HG03139 (cell line): ENCODE results near the gene TSEN34.
"Not testable (repeated sequence)": the region's sequence is repeated elsewhere in the genome, so short reads cannot be mapped to it uniquely, and the experiment has no call there.

Source experiments
- ATAC-seq: cut with Tn5 transposase; IDR thresholded peaks from one replicate; pipeline ENCODE4 v1.9.1; 2021; ENCODE audit not compliant: unreplicated experiment

The TSEN34 gene

GRCh38 chr19:54207983-54208783 lies 17.1 kb downstream of the TSEN34 start:
- peak; percentile 48 for ATAC-seq

- no peak for ATAC-seq
Measured at GRCh38 chr19:54208784-54209057, 17.6 kb downstream of the TSEN34 start.

GRCh38 chr19:54209058-54209810 lies 18.1 kb downstream of the TSEN34 start:
- ATAC-seq: no peak

- no peak for ATAC-seq
Measured at GRCh38 chr19:54209811-54210494, 18.8 kb downstream of the TSEN34 start.

- no peak for ATAC-seq
Measured at GRCh38 chr19:54211235-54211634, 20.1 kb downstream of the TSEN34 start.

- ATAC-seq: not testable (repeated sequence)
Measured at GRCh38 chr19:54214217-54214616, 23.1 kb downstream of the TSEN34 start.

GRCh38 chr19:54214734-54215133 lies 23.6 kb downstream of the TSEN34 start:
- ATAC-seq: not testable (repeated sequence)

- ATAC-seq: no peak
Measured at GRCh38 chr19:54216869-54217268, 25.8 kb downstream of the TSEN34 start.

- ATAC-seq: not testable (repeated sequence)
Measured at GRCh38 chr19:54217517-54218247, 26.6 kb downstream of the TSEN34 start.

- no peak for ATAC-seq
Measured at GRCh38 chr19:54218259-54218658, 27.2 kb downstream of the TSEN34 start.

- ATAC-seq: no peak
Measured at GRCh38 chr19:54218960-54219661, 28.0 kb downstream of the TSEN34 start.

- not testable (repeated sequence) for ATAC-seq
Measured at GRCh38 chr19:54219702-54220101, 28.6 kb downstream of the TSEN34 start.

GRCh38 chr19:54221947-54222346 lies 30.8 kb downstream of the TSEN34 start:
- not testable (repeated sequence) for ATAC-seq

- not testable (repeated sequence) for ATAC-seq
Measured at GRCh38 chr19:54222474-54223276, 31.6 kb downstream of the TSEN34 start, which contains the start of gene LILRB3. Gene LILRB3, minus strand, starts transcription at chr19:54223007. Its CDS starts 31 bp downstream, at chr19:54222976.

GRCh38 chr19:54223277-54223936 lies 32.3 kb downstream of the TSEN34 start:
- ATAC-seq: not testable (repeated sequence)

- ATAC-seq: not testable (repeated sequence)
Measured at GRCh38 chr19:54223937-54224281, 32.8 kb downstream of the TSEN34 start.

GRCh38 chr19:54224619-54225018 lies 33.5 kb downstream of the TSEN34 start:
- not testable (repeated sequence) for ATAC-seq

- no peak for ATAC-seq
Measured at GRCh38 chr19:54229146-54229545, 38.0 kb downstream of the TSEN34 start.

GRCh38 chr19:54230031-54230430 lies 38.9 kb downstream of the TSEN34 start:
- no peak for ATAC-seq
